Cardiac muscle cell (in vitro differentiated cells and primary cell): ENCODE measurements around the gene ZNF785. TPM values are rescaled to one million over a fixed set of nuclear protein-coding genes. Genes with fewer than 3 reads are reported as not detected.

Source experiments
- DNase-seq, 2 donors: peaks; one replicate each; pipeline versions ENCODE4 v3.0.0 to v3.0.0-alpha.2; 2010 to 2017; ENCODE audit warnings: low read depth in 1 of 2, low spot score in 1 of 2
- H3K27ac ChIP-seq: fragments of 200-600 bp; sonication (generic); 2 replicates; pipeline ENCODE4 v1.5.1; 2016
- H3K27me3 ChIP-seq: fragments of 200-600 bp; sonication (generic); 2 replicates; pipeline ENCODE4 v1.6.0; 2016; ENCODE audit warnings: control low read depth
- H3K36me3 ChIP-seq: fragments of 200-600 bp; sonication (generic); 2 replicates; pipeline ENCODE4 v1.5.1; 2016; ENCODE audit warnings: control low read depth
- H3K4me1 ChIP-seq: fragments of 200-600 bp; sonication (generic); 2 replicates; pipeline ENCODE4 v1.8.1; 2017; ENCODE audit warnings: low read depth, mild to moderate bottlenecking, mixed run types
- H3K4me3 ChIP-seq: fragments of 200-600 bp; sonication (generic); 2 replicates; pipeline ENCODE4 v1.5.1; 2016; ENCODE audit warnings: mild to moderate bottlenecking
- H3K9me3 ChIP-seq: fragments of 200-600 bp; sonication (generic); 2 replicates; pipeline ENCODE4 v1.5.1; 2017; ENCODE audit warnings: low read depth, mild to moderate bottlenecking, control low read depth
- CTCF ChIP-seq: IDR thresholded peaks from 2 replicates; pipeline ENCODE4 v1.5.1; 2012; ENCODE audit warnings: low read depth, mild to moderate bottlenecking, low read length
- polyA plus RNA-seq: library from polyadenylated mRNA; unstranded; fragments of >200 nt; fragmentation: Nextera tagmentation; extraction: Ambion mirVana; gene quantifications from 2 replicates; pipeline ENCODE4 v1.2.1, GENCODE V29; 2016
- total RNA-seq: library from RNA; depleted of rRNA; stranded (reverse); fragments of >200 nt; gene quantifications from 2 replicates; pipeline ENCODE4 v1.2.3, GENCODE V29; 2016

Gene ZNF785
- total and polyA plus RNA-seq, 2 experiments from 2014 or later, result 12.0 to 25.5 TPM

- no peaks in the 10 kb centered on the region for H3K9me3 ChIP-seq
- peaks cover 25% of the 10 kb centered on the region for H3K4me1 ChIP-seq
- no peak overlapping the region for H3K27ac ChIP-seq
- H3K36me3 ChIP-seq, result peaks cover 11% of the 10 kb centered on the region
- TF ChIP-seq CTCF, result no peak
- H3K27me3 ChIP-seq, result no peaks in the 10 kb centered on the region
- DNase-seq, result no peak
- no peak overlapping the region for H3K4me3 ChIP-seq
These were observed 30.8 kb downstream of the ZNF785 start for GRCh38 chr16:30554557-30555314.

GRCh38 chr16:30553393-30553899, 32.1 kb downstream of the ZNF785 start:
- no peak for TF ChIP-seq CTCF
- H3K4me1 ChIP-seq, result peaks cover 35% of the 10 kb centered on the region
- DNase-seq, result no peak
- peaks cover 11% of the 10 kb centered on the region for H3K36me3 ChIP-seq
- H3K9me3 ChIP-seq, result no peaks in the 10 kb centered on the region
- no peaks in the 10 kb centered on the region for H3K27me3 ChIP-seq
- no peak overlapping the region for H3K4me3 ChIP-seq
- H3K27ac ChIP-seq, result peak overlapping the region; percentile 74

GRCh38 chr16:30552956-30553355, 32.5 kb downstream of the ZNF785 start:
- no peak overlapping the region for H3K4me3 ChIP-seq
- no peaks in the 10 kb centered on the region for H3K9me3 ChIP-seq
- H3K27ac ChIP-seq, result peak overlapping the region; percentile 74
- no peak for DNase-seq
- peaks cover 38% of the 10 kb centered on the region for H3K4me1 ChIP-seq
- peaks cover 11% of the 10 kb centered on the region for H3K36me3 ChIP-seq
- no peak for TF ChIP-seq CTCF
- H3K27me3 ChIP-seq, result no peaks in the 10 kb centered on the region

GRCh38 chr16:30551781-30552180, 33.7 kb downstream of the ZNF785 start:
- no peak for DNase-seq
- H3K9me3 ChIP-seq, result no peaks in the 10 kb centered on the region
- H3K4me3 ChIP-seq, result no peak overlapping the region
- peaks cover 33% of the 10 kb centered on the region for H3K4me1 ChIP-seq
- H3K27me3 ChIP-seq, result no peaks in the 10 kb centered on the region
- peak overlapping the region; percentile 74 for H3K27ac ChIP-seq
- TF ChIP-seq CTCF, result no peak
- H3K36me3 ChIP-seq, result peaks cover 11% of the 10 kb centered on the region

- H3K27me3 ChIP-seq, result no peaks in the 10 kb centered on the region
- H3K36me3 ChIP-seq, result no peaks in the 10 kb centered on the region
- no peak overlapping the region for H3K4me3 ChIP-seq
- peak overlapping the region; percentile 88 for H3K27ac ChIP-seq
- TF ChIP-seq CTCF, result no peak
- no peak for DNase-seq
- H3K9me3 ChIP-seq, result no peaks in the 10 kb centered on the region
- peaks cover 43% of the 10 kb centered on the region for H3K4me1 ChIP-seq
These were observed 36.9 kb downstream of the ZNF785 start for GRCh38 chr16:30548416-30549253.
